ENCODE data around the gene KRTAP16-1.

KRTAP16-1 gene

GRCh38 chr17:41331606-41332005, 22.5 kb upstream of the KRTAP16-1 start:
- DNase-seq, result no peak

GRCh38 chr17:41329279-41329948, 20.3 kb upstream of the KRTAP16-1 start:
- DNase-seq, result peak in 9 of 56 donors; percentile 6 to 28 (median 14)

DNA sequence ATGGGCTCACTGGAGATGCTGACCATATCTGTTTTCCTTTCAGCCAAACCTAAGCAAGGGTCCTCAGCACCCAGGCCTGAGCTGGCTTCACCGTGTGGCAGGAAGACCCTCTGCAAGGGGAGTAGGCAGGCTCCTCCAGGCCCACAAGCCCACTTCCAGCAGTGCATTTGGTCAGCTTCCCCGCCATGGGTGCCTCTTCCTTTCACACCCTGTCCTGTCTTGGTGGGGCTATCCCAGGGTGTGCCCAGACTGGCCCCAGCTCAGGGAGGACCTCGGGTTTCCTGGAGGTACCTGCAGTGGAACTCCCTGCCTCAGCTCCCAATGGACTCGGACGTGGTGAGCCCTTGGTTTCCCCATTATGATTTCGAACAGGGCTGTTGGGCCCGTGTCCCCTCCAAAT, 19.1 kb upstream of the KRTAP16-1 start:
- no peak for DNase-seq

DNA sequence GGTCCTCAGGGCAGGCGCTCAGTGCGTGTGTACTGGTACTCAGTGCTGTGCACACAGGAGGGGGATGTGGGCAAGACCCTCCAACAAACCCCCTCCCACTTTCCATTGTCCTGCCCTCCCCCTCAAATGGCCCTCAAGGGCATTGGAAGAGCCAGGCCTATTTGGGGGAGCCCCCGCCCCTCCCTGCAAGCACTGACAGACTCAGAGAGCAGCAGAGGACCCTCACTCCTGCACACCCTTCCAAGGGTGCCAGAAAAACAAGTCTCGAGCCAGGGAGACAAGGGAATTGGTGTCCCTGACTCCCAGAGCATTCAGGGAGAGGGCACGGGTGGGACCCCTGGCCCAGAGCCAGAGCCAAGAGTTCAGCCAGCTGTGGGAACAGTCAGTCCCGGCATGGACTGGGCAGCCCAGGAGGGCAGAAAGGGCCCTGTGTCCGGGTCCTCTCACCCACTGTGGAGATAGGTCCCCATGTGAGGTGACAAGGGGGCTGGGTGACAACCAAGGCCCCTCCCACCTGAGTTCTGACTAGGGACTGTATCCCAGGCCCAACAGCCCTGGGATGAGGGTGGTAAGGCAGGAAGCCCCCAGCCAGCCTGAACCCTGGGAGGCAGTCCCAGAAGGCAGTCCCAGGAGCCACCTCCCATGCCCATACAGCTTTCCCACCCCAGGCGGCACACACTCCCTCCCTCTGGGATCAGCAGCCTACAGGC, 18.5 kb upstream of the KRTAP16-1 start:
- no peak for DNase-seq

DNA sequence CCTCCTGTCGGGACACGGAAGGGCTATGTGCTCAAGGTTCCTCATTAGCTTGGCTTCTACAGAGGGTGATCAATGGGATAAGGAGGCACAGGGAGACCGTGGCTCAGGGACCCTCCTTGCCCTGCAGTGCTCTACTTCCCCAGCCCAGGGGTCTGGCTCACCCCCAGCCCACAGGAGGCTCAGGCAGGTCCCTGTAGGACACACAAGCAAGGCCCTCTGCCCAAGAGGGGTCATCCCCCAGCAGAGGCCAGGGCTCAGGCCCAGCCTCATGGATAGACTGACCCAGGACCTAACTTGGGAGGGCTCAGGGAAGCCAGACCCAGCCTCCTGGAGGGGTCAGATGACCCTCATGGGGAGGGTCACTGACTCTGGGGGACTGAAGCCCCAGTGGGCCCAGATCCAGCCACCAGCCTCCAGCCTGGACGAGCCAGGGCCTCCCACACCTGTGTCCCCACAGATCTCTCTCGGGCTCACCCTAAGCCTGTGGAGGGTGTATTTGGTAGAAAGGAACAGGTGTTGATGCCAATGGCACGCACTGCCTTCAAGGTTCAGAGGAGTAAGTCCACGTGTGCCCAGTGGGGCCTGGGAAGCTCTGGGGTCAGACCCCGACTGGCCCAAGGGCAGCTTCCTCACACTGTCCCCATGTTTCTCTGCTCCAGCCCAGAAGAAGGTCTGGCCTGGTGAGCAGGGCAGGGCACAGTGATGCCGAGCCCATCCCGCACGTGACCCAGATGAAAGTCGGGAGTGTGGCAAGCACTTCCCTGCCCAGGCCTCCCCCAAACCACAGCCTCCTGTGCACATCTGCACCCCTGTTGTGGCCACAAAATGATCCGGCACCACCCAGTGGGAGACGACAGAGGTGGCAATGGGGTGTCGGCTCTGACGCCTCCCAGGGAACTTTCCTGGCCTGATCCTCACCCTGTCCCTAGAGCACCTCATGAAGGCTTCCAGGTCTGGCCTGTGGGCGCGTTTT, 17.4 kb upstream of the KRTAP16-1 start:
- no peak for DNase-seq

- DNase-seq, result no peak
Measured at GRCh38 chr17:41325611-41326010, 16.5 kb upstream of the KRTAP16-1 start.

DNA sequence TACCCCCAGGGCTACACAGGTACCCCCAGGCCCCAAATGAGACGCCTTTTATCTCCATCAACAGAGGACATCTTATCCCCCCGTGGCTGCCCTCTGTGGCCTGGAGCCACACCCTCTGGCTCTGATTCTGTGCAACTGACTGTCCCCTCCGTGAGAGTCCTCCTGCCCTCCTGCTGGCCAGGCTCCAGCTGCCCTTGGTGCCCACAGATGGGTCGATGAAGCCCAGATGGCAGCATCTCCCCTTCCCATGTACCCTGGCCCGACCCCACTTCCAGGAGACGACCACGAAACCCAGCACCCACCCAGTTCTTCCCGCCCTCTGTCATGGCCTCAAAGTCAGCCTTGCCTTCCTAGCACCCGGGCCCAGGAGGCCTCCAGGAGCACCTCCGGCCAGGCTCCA, 16.0 kb upstream of the KRTAP16-1 start:
- DNase-seq, result no peak

- DNase-seq, result no peak
Measured at GRCh38 chr17:41324180-41325075, 15.3 kb upstream of the KRTAP16-1 start.

- DNase-seq, result no peak
Measured at GRCh38 chr17:41322903-41323895, 14.1 kb upstream of the KRTAP16-1 start.

DNA sequence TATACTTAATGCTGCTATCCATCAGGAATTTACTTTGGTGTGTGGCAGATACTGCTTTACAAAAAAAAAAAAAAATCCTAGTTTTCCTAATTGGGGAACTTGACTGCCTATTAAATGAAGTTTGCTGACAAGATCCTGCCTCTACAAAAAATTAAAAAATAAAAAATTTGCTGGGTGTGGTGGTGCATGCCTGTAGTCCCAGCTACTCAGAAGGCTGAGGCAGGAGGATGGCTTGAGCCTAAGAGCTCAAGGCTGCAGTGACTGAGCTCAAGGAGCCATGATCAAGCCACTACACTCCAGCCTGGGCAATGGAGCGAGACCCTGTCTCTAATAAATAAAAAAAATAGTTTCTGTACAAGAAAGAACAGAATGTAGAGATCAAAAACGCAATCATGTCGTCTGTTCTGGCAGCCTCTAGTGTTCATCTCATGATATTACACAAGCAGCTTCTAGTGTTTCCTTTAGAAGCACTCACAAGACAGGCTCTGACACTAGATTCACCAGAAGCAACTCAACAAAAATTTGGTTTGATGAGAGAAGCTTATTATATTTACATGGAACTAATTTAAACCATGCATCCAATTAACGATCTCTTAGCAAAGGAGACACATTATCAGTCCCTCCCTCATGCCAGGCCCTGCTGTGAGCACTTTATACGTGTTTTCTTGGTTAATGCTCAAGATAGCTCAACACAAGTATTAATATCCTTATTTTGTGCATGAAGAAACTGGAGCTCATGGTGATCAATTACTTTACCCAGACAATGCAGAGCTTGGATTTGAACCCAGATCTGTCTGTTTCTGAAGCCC, 13.2 kb upstream of the KRTAP16-1 start:
- no peak for DNase-seq

DNA sequence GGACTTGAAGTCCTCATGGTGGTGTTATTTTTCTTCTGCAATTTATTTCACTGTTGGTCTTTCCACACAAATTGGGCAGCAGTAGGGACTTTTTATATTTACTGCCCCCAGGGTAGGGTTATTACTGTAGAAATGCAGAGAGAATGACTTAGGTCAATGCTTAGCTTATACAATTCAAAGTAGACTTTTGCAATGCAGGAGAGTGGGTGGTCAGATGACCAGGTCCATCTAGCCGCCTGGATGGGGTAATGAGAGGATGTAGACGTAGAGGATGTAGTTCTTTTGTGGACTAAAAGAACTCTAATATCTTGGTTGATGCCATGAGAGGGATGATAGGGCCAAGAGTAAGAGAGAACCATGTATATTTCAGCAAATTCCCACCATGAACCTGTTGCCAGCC, 9.1 kb upstream of the KRTAP16-1 start:
- no peak for DNase-seq

DNA sequence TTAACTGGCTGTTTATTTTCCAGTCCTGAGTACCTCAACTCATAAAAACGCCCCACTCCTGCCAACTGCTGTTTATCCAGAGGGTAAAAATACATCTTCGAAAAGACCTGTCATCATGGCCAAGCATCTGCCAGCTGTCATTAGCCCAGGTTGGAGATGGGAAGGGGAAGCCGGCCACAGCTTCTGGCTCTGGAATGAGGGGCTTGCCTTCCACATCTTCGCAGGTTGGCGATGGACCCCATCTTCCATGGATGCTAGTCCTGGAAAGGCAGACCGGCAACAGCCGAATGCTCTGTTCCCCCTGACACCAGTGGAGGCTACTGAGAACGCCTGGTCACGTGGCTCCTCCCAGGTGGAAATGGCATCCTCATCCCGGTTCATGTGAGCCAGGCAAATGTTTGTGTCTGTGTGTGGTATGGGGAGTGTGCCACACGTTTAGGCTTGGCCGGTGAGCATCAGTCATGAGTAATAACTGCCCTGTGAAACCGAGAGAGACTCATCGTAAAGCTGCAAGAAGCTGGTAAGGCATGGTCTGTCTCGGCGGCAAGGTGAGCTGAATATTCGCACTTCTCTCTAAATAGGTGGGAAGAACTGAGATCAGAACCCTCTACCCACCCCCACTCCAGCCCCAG, 6.8 kb upstream of the KRTAP16-1 start:
- no peak for DNase-seq

GRCh38 chr17:41315204-41315794, 6.2 kb upstream of the KRTAP16-1 start, which contains the start of gene KRTAP17-1:
Gene KRTAP17-1 (minus strand): TSS chr17:41315710. CDS start chr17:41315650, 60 bp downstream.
- DNase-seq, result no peak

- no peak for DNase-seq
Measured at GRCh38 chr17:41311111-41311510, 2.0 kb upstream of the KRTAP16-1 start.

DNA sequence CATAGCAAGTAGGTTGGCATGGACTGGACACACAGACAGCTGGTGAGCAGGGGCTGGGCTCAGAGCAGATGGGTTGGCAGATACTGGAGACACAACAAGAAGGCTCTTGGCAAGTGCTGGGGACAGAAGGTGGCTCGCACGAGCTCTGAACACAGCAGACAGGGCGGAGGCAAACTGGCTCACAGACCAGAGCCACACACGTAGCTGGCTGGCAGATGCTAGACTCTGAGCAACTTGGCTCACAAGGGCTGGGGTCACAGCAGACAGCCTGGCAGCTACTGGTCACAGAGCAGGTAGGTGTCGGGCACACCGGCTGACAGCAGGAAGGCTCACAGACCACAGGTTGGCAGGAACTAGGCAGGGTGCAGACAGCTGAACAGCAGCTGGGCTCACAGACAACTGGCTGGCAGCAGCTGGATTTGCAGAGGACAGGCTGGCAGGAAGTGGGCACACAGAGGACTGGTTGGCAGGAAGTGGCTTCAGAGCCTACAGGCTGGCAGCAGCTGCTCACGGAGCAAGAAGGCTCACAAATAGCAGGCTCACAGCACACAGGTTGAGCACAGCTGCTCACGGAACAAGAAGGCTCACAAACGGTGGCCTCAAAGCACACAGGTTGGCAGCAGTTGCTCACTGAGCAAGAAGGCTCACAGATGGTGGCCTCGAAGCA, 725 bp downstream of the KRTAP16-1 start:
- DNase-seq, result peak in 4 of 56 donors; percentile 8 to 33 (median 10)

- DNase-seq, result no peak
Measured at GRCh38 chr17:41307647-41308046, 1.5 kb downstream of the KRTAP16-1 start.

DNA sequence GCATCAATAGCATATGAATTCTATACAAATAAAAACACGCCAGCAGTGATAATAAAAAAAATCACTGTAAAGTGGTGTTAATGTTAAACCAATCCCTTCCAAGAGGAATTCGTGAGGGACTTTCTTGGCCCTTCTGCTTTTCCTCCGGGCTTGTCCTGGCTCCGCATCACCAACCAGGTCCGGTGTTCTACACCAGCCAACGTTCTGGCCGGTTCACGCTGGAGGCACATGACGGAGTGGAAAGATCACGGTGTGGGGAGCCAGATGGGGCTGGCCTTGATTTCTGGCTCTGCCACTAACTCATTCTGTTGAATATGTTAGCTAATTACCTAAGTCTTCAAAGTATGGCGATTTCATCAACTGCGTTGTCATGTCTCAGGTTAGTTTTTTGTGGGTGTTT, 5.0 kb downstream of the KRTAP16-1 start:
- DNase-seq, result no peak
